Endothelial cell of umbilical vein (primary cell): ENCODE data around the gene FNIP1. TPM values are rescaled to one million over a fixed set of nuclear protein-coding genes. Genes with fewer than 3 reads are reported as not detected.

ENCODE experiments used
- BruUV-seq: library from RNA; stranded (reverse); fragments of 400-500 nt; replicated peaks from 2 replicates; lab custom pipeline; 2021; lab: Mats Ljungman, UMichigan
- CTCF ChIA-PET: fragments of 300-600, 350-600 bp; sonication (Branson Sonifier 250); formaldehyde crosslinking; loops from one replicate; lab custom pipeline; 2021; ENCODE audit warnings: antibody characterized with exemption, inconsistent platforms; lab: Charles Lee
- POLR2A ChIA-PET: fragments of 300-600, 350-600 bp; sonication (Branson Sonifier 250); formaldehyde crosslinking; loops from one replicate; lab custom pipeline; 2021; ENCODE audit warnings: antibody characterized with exemption, inconsistent platforms; lab: Charles Lee
- DNase-seq: peaks from one replicate; pipeline ENCODE4 v3.0.0-alpha.2; 2011; ENCODE audit warnings: low read depth, low spot score
- FAIRE-seq: peaks from 2 replicates; lab custom pipeline; 2011; peaks lifted over from hg19 to GRCh38; lab: Jason Lieb, UNC
- H2AFZ ChIP-seq: 2 replicates; pipeline ENCODE4 v1.6.0; 2012; ENCODE audit warnings: low read depth, low read length, control low read depth, inconsistent platforms
- H3K27ac ChIP-seq: 2 replicates; pipeline ENCODE4 v1.5.1; 2011; ENCODE audit warnings: low read depth, mild to moderate bottlenecking, control low read depth, low read length, moderate library complexity; ENCODE audit not compliant: insufficient read depth
- H3K27me3 ChIP-seq, 2 experiments: 2 replicates each; pipeline versions ENCODE4 v1.6.0 to v1.6.1; 2011; ENCODE audit warnings: low read length in 2 of 2, mixed read lengths in 1 of 2; ENCODE audit not compliant: control insufficient read depth in 2 of 2, insufficient read depth in 2 of 2
- H3K36me3 ChIP-seq, 2 experiments: 2 replicates in 1 of 2; 3 replicates in 1 of 2; pipeline ENCODE4 v1.5.1; 2011; ENCODE audit warnings: low read length in 2 of 2, mild to moderate bottlenecking in 1 of 2, moderate library complexity in 1 of 2; ENCODE audit not compliant: control insufficient read depth in 2 of 2, insufficient read depth in 2 of 2; ENCODE audit errors: extremely low read depth in 1 of 2
- H3K4me1 ChIP-seq: 3 replicates; pipeline ENCODE4 v1.5.1; 2011; ENCODE audit warnings: mild to moderate bottlenecking, low read length; ENCODE audit not compliant: control insufficient read depth, insufficient read depth; ENCODE audit errors: extremely low read depth
- H3K4me2 ChIP-seq: 2 replicates; pipeline ENCODE4 v1.6.1; 2011; ENCODE audit warnings: low read length, control low read depth, mixed read lengths; ENCODE audit not compliant: insufficient read depth
- H3K4me3 ChIP-seq, 3 experiments: fragments of 200-600 bp in 1 of 3; sonication (generic), shearing (Covaris generic) in 1 of 3; replicated peaks in 1 of 3; 2 replicates each; pipeline ENCODE4 v1.5.1; 2011 to 2016; ENCODE audit warnings: control low read depth in 3 of 3, low read length in 3 of 3, mild to moderate bottlenecking in 2 of 3, inconsistent platforms in 1 of 3, low read depth in 1 of 3, moderate library complexity in 1 of 3; ENCODE audit not compliant: insufficient read depth in 1 of 3
- H3K79me2 ChIP-seq: 2 replicates; pipeline ENCODE4 v1.6.0; 2012; ENCODE audit warnings: low read length, inconsistent platforms; ENCODE audit not compliant: control insufficient read depth, insufficient read depth
- H3K9ac ChIP-seq: replicated peaks from 2 replicates; pipeline ENCODE3; 2011; ENCODE audit warnings: low read length, control low read depth; ENCODE audit not compliant: insufficient read depth; ENCODE audit errors: extremely low read depth
- H3K9me1 ChIP-seq: replicated peaks from 3 replicates; pipeline ENCODE4 v1.6.0; 2011; ENCODE audit warnings: mild to moderate bottlenecking, low read length; ENCODE audit not compliant: control insufficient read depth, insufficient read depth; ENCODE audit errors: extremely low read depth
- H3K9me3 ChIP-seq: replicated peaks from 2 replicates; pipeline ENCODE4 v1.5.1; 2012; ENCODE audit warnings: low read length, inconsistent platforms; ENCODE audit not compliant: control insufficient read depth, insufficient read depth
- H4K20me1 ChIP-seq: replicated peaks from 2 replicates; pipeline ENCODE3; 2011; ENCODE audit warnings: mild to moderate bottlenecking, low read length; ENCODE audit not compliant: control insufficient read depth, insufficient read depth; ENCODE audit errors: extremely low read depth
- CTCF ChIP-seq, 2 donors: IDR thresholded peaks; 1 replicate in 1 of 2; 2 replicates in 1 of 2; pipeline ENCODE4 v1.5.1; 2011; ENCODE audit warnings: low read length in 2 of 2, mild to moderate bottlenecking in 2 of 2, moderate library complexity in 2 of 2, control low read depth in 1 of 2, inconsistent platforms in 1 of 2, low read depth in 1 of 2; ENCODE audit not compliant: insufficient read depth in 1 of 2; ENCODE audit errors: extremely low read depth in 1 of 2
- EZH2 ChIP-seq: IDR thresholded peaks from 2 replicates; pipeline ENCODE4 v1.6.1; 2012; ENCODE audit warnings: borderline replicate concordance, low read depth, mild to moderate bottlenecking, moderate library complexity, low read length, inconsistent platforms; ENCODE audit not compliant: severe bottlenecking
- FOS ChIP-seq: IDR thresholded peaks from 2 replicates; pipeline ENCODE4 v1.6.1; 2011; ENCODE audit warnings: mild to moderate bottlenecking, low read length, moderate library complexity, borderline replicate concordance; ENCODE audit not compliant: insufficient read depth
- GATA2 ChIP-seq: IDR thresholded peaks from 2 replicates; pipeline ENCODE4 v1.7.0; 2011; ENCODE audit warnings: low read depth, mild to moderate bottlenecking, moderate library complexity, mixed read lengths, low read length; ENCODE audit not compliant: insufficient read length, insufficient read depth
- JUN ChIP-seq: IDR thresholded peaks from 2 replicates; pipeline ENCODE4 v1.6.1; 2011; ENCODE audit warnings: borderline replicate concordance, low read depth; ENCODE audit not compliant: insufficient read length, insufficient read depth
- MAX ChIP-seq: IDR thresholded peaks from 2 replicates; pipeline ENCODE4 v1.6.1; 2011; ENCODE audit not compliant: insufficient read depth, insufficient read length
- MYC ChIP-seq: IDR thresholded peaks from one replicate; pipeline ENCODE4 v1.6.1; 2011; ENCODE audit warnings: mild to moderate bottlenecking, low read depth, low read length
- POLR2A ChIP-seq: IDR thresholded peaks from 2 replicates; pipeline ENCODE4 v1.6.1; 2012; ENCODE audit warnings: low read depth, mild to moderate bottlenecking, control low read depth, low read length
- POLR2AphosphoS5 ChIP-seq: IDR thresholded peaks from 2 replicates; pipeline ENCODE4 v1.6.1; 2012; ENCODE audit warnings: low read depth, mild to moderate bottlenecking, control low read depth, low read length, moderate library complexity; ENCODE audit not compliant: insufficient read depth
- dilution Hi-C: fragments of 300-500 bp; cut with MboI; formaldehyde crosslinking; loops from one replicate; pipeline ENCODE4 v1.15.0; 2019; ENCODE audit warnings: low sequenced_read_pairs; ENCODE audit not compliant: extremely low pct_ligation_motif_present
- intact Hi-C: fragments of 100-400 bp; cut with micrococcal nuclease; formaldehyde crosslinking; loops from one replicate; pipeline ENCODE4 v1.10.0; 2022
- polyA plus RNA-seq, 4 experiments: library from polyadenylated mRNA; depleted of rRNA in 3 of 4; stranded (reverse) in 3 of 4; unstranded in 1 of 4; fragments of >200 nt; gene quantifications; 2 replicates each; pipeline versions ENCODE4 v1.2.1 to v1.2.3, GENCODE V29; 2011 to 2012; ENCODE audit warnings: missing spikeins in 1 of 4
- total RNA-seq: library from RNA; stranded (reverse); gene quantifications from 2 replicates; pipeline ENCODE4 v1.2.3, GENCODE V29; 2021

The FNIP1 gene
- total and polyA plus RNA-seq, 2 donors (not counting 3 experiments of a cell fraction or from before 2014, with no cell fraction given) = 5.9 to 27.3 TPM

- no peak for DNase-seq
- no peaks in the 10 kb centered on the region for H3K4me1 ChIP-seq
- dilution Hi-C loops (no loop called here), intact Hi-C loops (no loop called here)
- ChIA-PET POLR2A (no interaction called here), CTCF (no interaction called here)
- peaks cover 11% of the 10 kb centered on the region for H4K20me1 ChIP-seq
- H3K9me3 ChIP-seq = no peaks in the 10 kb centered on the region
- no peak for TF ChIP-seq MAX
- no peaks in the 10 kb centered on the region for H3K27me3 ChIP-seq
- H3K9me1 ChIP-seq = no peaks in the 10 kb centered on the region
- FAIRE-seq = no peak
- no TSS peak for BruUV-seq
- no peak overlapping the region for H3K4me2 ChIP-seq
- H2AFZ ChIP-seq = no peak overlapping the region
- H3K36me3 ChIP-seq = no peaks in the 10 kb centered on the region
- no peak overlapping the region for H3K27ac ChIP-seq
- H3K9ac ChIP-seq = no peak overlapping the region
- H3K4me3 ChIP-seq = no peak overlapping the region
- peaks cover 94% of the 10 kb centered on the region for H3K79me2 ChIP-seq
Measured at GRCh38 chr5:131786900-131787692, 9.7 kb downstream of the FNIP1 start.

- Histone ChIP-seq H3K9me3 (no peaks in the 10 kb centered on the region), H3K4me2 (no peak overlapping the region), H3K9me1 (no peaks in the 10 kb centered on the region), H4K20me1 (peaks cover 4% of the 10 kb centered on the region), H3K27me3 (no peaks in the 10 kb centered on the region), H3K79me2 (peaks cover 94% of the 10 kb centered on the region), H3K9ac (no peak overlapping the region), H3K4me3 (no peak overlapping the region), H3K4me1 (no peaks in the 10 kb centered on the region), H3K27ac (no peak overlapping the region), H3K36me3 (no peaks in the 10 kb centered on the region), H2AFZ (no peak overlapping the region)
- ChIA-PET POLR2A (no interaction called here), CTCF (interaction anchor here (1.4 kb wide), 1 partner anchor 11 kb away, joined by 5 read pairs; no protein-coding TSS in a partner anchor)
- TF ChIP-seq GATA2 (no peak), EZH2 (no peak), POLR2AphosphoS5 (no peak), MYC (no peak), FOS (no peak), POLR2A (no peak), CTCF (IDR thresholded peaks at IDR 0.05; ENCODE audit: extremely low read depth in 1 of 2, insufficient read depth in 1 of 2, low read depth in 1 of 2, low read length in 2 of 2) (no peak), MAX (no peak), JUN (no peak)
- BruUV-seq = no TSS peak
- intact Hi-C loops (no loop called here), dilution Hi-C loops (no loop called here)
- DNase-seq (no peak), FAIRE-seq (no peak)
Measured at GRCh38 chr5:131786036-131786435, 10.8 kb downstream of the FNIP1 start.
